GM18868 (cell line): Measurements from ENCODE around the gene ARAP1.

Experiments
- ATAC-seq: cut with Tn5 transposase; IDR thresholded peaks from one replicate; pipeline ENCODE4 v1.9.1; 2021; ENCODE audit warnings: mild to moderate bottlenecking, moderate library complexity; ENCODE audit not compliant: unreplicated experiment

ARAP1 gene

GRCh38 chr11:72685560-72686480, 66.4 kb downstream of the ARAP1 start:
- ATAC-seq, result no peak

- peak; percentile 30 for ATAC-seq
These were observed 67.8 kb downstream of the ARAP1 start for GRCh38 chr11:72684236-72684912.

GRCh38 chr11:72683782-72684200, 68.4 kb downstream of the ARAP1 start:
- peak; percentile 52 for ATAC-seq

GRCh38 chr11:72682858-72683243, 69.4 kb downstream of the ARAP1 start:
- no peak for ATAC-seq

- no peak for ATAC-seq
These were observed 69.9 kb downstream of the ARAP1 start for GRCh38 chr11:72682238-72682857.

GRCh38 chr11:72681226-72682153, 70.7 kb downstream of the ARAP1 start:
- no peak for ATAC-seq

- ATAC-seq, result no peak
These were observed 71.5 kb downstream of the ARAP1 start for GRCh38 chr11:72680624-72681158.

GRCh38 chr11:72679869-72680268, 72.3 kb downstream of the ARAP1 start:
- ATAC-seq, result no peak

- no peak for ATAC-seq
These were observed 73.7 kb downstream of the ARAP1 start for GRCh38 chr11:72678524-72678923.

- ATAC-seq, result no peak
These were observed 75.3 kb downstream of the ARAP1 start for GRCh38 chr11:72676861-72677341.

- no peak for ATAC-seq
These were observed 77.0 kb downstream of the ARAP1 start for GRCh38 chr11:72675221-72675620.

GRCh38 chr11:72673943-72674828, 78.0 kb downstream of the ARAP1 start, which contains the start of gene PDE2A:
Gene PDE2A, minus strand, starts transcription at chr11:72674422. Its CDS starts 215 bp downstream, at chr11:72674207.
- no peak for ATAC-seq

- ATAC-seq, result no peak
These were observed 78.8 kb downstream of the ARAP1 start for GRCh38 chr11:72673284-72673942.

- no peak for ATAC-seq
These were observed 79.5 kb downstream of the ARAP1 start for GRCh38 chr11:72672597-72673238.

GRCh38 chr11:72671152-72672099, 80.8 kb downstream of the ARAP1 start:
- ATAC-seq, result no peak

GRCh38 chr11:72670041-72670440, 82.2 kb downstream of the ARAP1 start:
- ATAC-seq, result no peak

GRCh38 chr11:72669527-72669926, 82.7 kb downstream of the ARAP1 start:
- ATAC-seq, result no peak
